NCI-H69 (cell line): ENCODE measurements around the gene TMC1.

Source experiments
- DNase-seq: peaks from one replicate; lab custom pipeline; 2025; lab: John Stamatoyannopoulos, UW

TMC1 gene

GRCh38 chr9:72872718-72873117, 351.3 kb downstream of the TMC1 start:
- DNase-seq: peak; percentile 79

DNA sequence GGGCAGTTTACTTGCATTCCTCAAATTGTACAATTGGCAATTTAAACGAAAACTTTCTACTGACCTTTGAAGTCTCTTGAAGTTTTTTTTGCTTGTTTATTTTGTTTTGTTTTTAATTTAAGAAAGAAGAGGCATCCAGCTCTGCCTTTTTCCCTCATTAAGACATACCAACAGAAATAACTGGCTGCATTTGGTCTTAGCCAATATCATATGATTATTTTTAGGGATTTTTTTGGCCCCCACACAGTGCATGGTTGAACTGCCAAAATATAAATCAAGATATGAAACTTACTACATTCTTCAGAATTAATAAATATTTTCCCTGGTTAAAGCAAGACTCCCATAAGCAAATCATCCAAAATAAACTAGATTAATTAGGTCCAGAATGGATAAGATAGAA, 352.0 kb downstream of the TMC1 start:
- no peak for DNase-seq

GRCh38 chr9:72874344-72874743, 352.9 kb downstream of the TMC1 start:
- DNase-seq: peak; percentile 58

DNA sequence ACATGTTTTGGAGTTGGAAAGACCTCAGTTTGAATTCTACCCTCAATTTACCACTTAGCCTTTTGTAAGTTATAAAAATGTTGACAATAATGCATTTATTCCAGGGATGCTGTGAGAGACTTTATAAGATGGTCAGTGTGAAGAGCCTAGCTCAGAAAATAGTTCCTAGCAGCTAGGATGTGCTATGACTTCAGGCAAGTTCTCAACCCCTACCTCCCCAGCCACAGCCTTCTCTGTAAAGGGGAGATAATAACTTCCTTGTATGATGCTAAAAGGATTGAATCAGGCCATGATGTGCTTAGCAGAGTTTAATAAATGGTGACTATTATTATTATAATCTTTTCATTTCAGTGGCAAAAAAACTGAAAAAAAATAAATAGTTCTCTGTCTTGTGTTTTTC, 353.8 kb downstream of the TMC1 start:
- no peak for DNase-seq

GRCh38 chr9:72880821-72881220, 359.4 kb downstream of the TMC1 start:
- no peak for DNase-seq

DNA sequence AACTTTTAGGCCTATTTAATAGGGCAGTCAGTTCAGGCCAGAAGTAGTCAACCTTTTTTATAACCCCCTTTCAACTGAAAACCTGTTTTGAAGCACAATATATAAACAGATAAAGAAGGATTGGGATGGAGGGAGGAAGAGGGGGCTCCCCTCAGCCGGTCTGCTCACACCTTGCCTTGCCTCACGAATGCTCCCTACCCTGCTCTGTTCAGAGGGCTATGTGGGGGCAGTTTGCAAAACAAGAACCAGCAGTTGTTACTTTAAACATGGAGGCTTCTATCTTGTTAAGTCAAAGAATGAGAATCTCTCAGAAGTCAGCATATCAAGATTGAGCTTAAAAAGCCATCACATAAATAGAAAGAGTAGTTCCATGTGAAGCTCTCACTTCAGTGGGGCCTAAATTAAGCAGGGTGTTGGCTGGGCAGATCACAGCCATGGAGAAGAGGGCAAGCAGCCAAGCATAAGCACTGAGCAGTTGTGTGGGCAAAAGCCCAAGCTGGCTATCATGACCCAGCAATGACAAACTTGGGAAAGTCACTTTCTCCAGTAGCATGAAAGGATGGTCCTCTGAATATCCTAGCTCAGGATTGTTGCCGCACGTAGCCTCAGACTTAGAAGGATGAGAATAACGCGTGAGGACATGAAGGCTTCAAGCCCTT, 360.8 kb downstream of the TMC1 start:
- no peak for DNase-seq

DNA sequence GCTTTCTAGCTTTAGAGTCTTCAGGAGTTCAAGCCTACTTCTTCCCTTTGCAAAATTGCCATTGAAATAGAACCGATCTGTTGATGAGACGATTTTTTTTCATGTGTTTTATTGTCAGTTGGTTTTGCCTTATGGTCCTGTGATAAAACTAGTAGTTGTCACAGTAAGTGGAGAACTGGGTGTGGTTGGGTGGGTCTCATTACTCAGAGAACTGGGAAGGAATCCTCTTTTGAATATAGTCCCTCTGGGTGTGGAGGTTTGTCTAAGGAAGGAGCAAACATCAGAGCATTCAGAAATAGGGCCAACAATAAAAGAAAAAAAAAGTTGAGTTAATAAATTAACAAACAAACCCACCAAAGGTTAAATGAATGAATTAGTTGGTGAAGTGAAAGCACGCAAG, 362.5 kb downstream of the TMC1 start:
- DNase-seq: no peak

GRCh38 chr9:72884508-72884907, 363.1 kb downstream of the TMC1 start:
- no peak for DNase-seq
